Stomach (tissue), 9 donors: ENCODE results near the gene SLC16A7. TPM values are rescaled to one million over a fixed set of nuclear protein-coding genes. Genes with fewer than 3 reads are reported as not detected.

Experiments
- DNase-seq, 2 donors: peaks; one replicate each; pipeline versions ENCODE4 v3.0.0 to v3.0.0-alpha.2; 2013 to 2019
- H3K27ac ChIP-seq, 5 donors: fragments of 200-600 bp in 4 of 5; sonication (generic) in 4 of 5; one replicate each; pipeline ENCODE4 v1.5.1; 2013 to 2019; ENCODE audit warnings: mild to moderate bottlenecking in 1 of 5, moderate library complexity in 1 of 5
- H3K27me3 ChIP-seq, 3 donors: fragments of 200-600 bp; sonication (generic); one replicate each; pipeline ENCODE4 v1.5.1; 2017 to 2019; ENCODE audit warnings: mixed run types in 1 of 3
- H3K36me3 ChIP-seq, 4 donors: fragments of 200-600 bp; sonication (generic); 1 replicate in 3 of 4; 2 replicates in 1 of 4; pipeline ENCODE4 v1.5.1; 2016 to 2019
- H3K4me1 ChIP-seq, 4 donors: fragments of 200-600 bp; sonication (generic); one replicate each; pipeline ENCODE4 v1.5.1; 2016 to 2019
- H3K4me3 ChIP-seq, 4 donors: fragments of 200-600 bp; sonication (generic) in 3 of 4; one replicate each; pipeline ENCODE4 v1.5.1; 2016 to 2019; ENCODE audit warnings: mild to moderate bottlenecking in 1 of 4
- H3K9me3 ChIP-seq, 4 donors: fragments of 200-600 bp; sonication (generic); one replicate each; pipeline ENCODE4 v1.5.1; 2016 to 2019
- EP300 ChIP-seq: sonication (generic); formaldehyde crosslinking; IDR thresholded peaks from one replicate; pipeline ENCODE4 v1.6.1; 2017; ENCODE audit warnings: antibody characterized with exemption
- POLR2A ChIP-seq, 4 donors: fragments of 450-650 bp; IDR thresholded peaks; one replicate each; pipeline ENCODE4 v1.6.1; 2016; ENCODE audit warnings: antibody characterized with exemption in 4 of 4, control low read depth in 2 of 4, mild to moderate bottlenecking in 1 of 4, moderate library complexity in 1 of 4
- POLR2AphosphoS5 ChIP-seq, 3 donors: sonication (generic); formaldehyde crosslinking; IDR thresholded peaks; one replicate each; pipeline ENCODE4 v1.6.1; 2016; ENCODE audit warnings: antibody characterized with exemption in 3 of 3
- WGBS, 5 donors: extraction: QIAGEN DNeasy Blood & Tissue Kit in 3 of 5; methylation state at CpG; one replicate each; pipeline versions ENCODE4 v1.1.5 to v1.1.7; 2013 to 2018; 5-methylcytosine and 5-hydroxymethylcytosine counted together
- intact Hi-C: fragments of 100-400 bp; cut with DNase I; formaldehyde crosslinking; loops from one replicate; pipeline ENCODE4 v1.15.1; 2023; ENCODE audit warnings: low total_unique reads
- polyA plus RNA-seq, 3 donors: library from polyadenylated mRNA; stranded (reverse); fragments of 200-250 nt; gene quantifications; one replicate each; pipeline ENCODE4 v1.2.3, GENCODE V29; 2013
- total RNA-seq, 5 donors: library from RNA; depleted of rRNA; stranded (reverse); fragments of >200 nt; gene quantifications; one replicate each; pipeline versions ENCODE4 v1.1.0 to v1.2.3, GENCODE V29; 2014 to 2016
- TF ChIP-seq, protein P1 (sequence below), 7 experiments: fragments of 450-650 bp in 4 of 7; fragments of 200-600 bp in 3 of 7; sonication (generic) in 3 of 7; IDR thresholded peaks; one replicate each; pipeline ENCODE4 v1.5.1; 2016 to 2019; ENCODE audit warnings: antibody characterized with exemption in 7 of 7, control low read depth in 2 of 7, mild to moderate bottlenecking in 1 of 7
- donor health status: healthy with polysubstance abuse.
- donor health status: Bipolar disorder and iron deficiency.
- donor health status: healthy.

Gene SLC16A7
- total and polyA plus RNA-seq, 8 donors, result 1.8 to 150 (median 10.3) TPM

DNA sequence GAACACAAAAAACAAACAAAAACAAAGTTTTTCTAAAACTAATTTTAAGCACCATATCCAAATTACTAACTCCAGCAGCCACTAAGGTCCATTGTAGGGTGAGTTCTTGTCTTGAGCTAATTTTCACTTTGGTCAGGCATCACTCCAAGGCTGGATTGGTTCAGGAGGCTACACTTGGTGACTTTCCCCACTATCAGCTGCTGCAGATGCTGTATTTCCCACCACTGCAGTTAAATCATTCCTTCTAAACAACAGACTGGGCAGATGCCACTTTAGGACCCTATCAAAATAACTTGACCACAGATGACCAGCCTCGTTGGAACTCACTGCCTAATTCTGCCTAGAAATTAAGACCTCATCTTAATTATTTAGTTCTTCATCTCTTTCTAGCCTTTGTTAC is 140.5 kb downstream of the SLC16A7 start:
- no peak for DNase-seq
- H3K27me3 ChIP-seq, result no peaks in the 10 kb centered on the region
- no peak overlapping the region for H3K27ac ChIP-seq
- peaks cover 0 to 13% (median 6%) of the 10 kb centered on the region in 4 donors for H3K36me3 ChIP-seq
- H3K4me1 ChIP-seq, result peaks cover 0 to 13% (median 9%) of the 10 kb centered on the region in 4 donors
- WGBS, 5 donors, result 56 to 78% (median 70%) methylated on average over 1 of the region's 1 CpG
- TF ChIP-seq POLR2AphosphoS5 (IDR thresholded peaks at IDR 0.05), result no peak
- TF ChIP-seq, protein P1, sequence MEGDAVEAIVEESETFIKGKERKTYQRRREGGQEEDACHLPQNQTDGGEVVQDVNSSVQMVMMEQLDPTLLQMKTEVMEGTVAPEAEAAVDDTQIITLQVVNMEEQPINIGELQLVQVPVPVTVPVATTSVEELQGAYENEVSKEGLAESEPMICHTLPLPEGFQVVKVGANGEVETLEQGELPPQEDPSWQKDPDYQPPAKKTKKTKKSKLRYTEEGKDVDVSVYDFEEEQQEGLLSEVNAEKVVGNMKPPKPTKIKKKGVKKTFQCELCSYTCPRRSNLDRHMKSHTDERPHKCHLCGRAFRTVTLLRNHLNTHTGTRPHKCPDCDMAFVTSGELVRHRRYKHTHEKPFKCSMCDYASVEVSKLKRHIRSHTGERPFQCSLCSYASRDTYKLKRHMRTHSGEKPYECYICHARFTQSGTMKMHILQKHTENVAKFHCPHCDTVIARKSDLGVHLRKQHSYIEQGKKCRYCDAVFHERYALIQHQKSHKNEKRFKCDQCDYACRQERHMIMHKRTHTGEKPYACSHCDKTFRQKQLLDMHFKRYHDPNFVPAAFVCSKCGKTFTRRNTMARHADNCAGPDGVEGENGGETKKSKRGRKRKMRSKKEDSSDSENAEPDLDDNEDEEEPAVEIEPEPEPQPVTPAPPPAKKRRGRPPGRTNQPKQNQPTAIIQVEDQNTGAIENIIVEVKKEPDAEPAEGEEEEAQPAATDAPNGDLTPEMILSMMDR (IDR thresholded peaks at IDR 0.05), result no peak
- no peak for TF ChIP-seq EP300
- no peak for TF ChIP-seq POLR2A (IDR thresholded peaks at IDR 0.05)
- H3K9me3 ChIP-seq, result no peaks in the 10 kb centered on the region
- intact Hi-C loops, result no loop called here
- H3K4me3 ChIP-seq, result no peak overlapping the region

- no peak overlapping the region for H3K27ac ChIP-seq
- intact Hi-C loops, result no loop called here
Measured at GRCh38 chr12:59736786-59737185, 141.0 kb downstream of the SLC16A7 start.

GRCh38 chr12:59737725-59738463 is 142.1 kb downstream of the SLC16A7 start:
- peak overlapping the region in 1 of 5 donors; percentile 38 for H3K27ac ChIP-seq
- intact Hi-C loops, result no loop called here

More at GRCh38 chr12:59736786-59737185, 141.0 kb downstream of the SLC16A7 start:
- TF ChIP-seq, protein P1 (IDR thresholded peaks at IDR 0.05), result no peak
- TF ChIP-seq POLR2AphosphoS5 (IDR thresholded peaks at IDR 0.05), result no peak
- no peak for TF ChIP-seq EP300
- no peak for TF ChIP-seq POLR2A (IDR thresholded peaks at IDR 0.05)
- no peak for DNase-seq
- peaks cover 0 to 13% (median 6%) of the 10 kb centered on the region in 4 donors for H3K36me3 ChIP-seq
- no peak overlapping the region for H3K4me3 ChIP-seq
- H3K27me3 ChIP-seq, result no peaks in the 10 kb centered on the region
- H3K4me1 ChIP-seq, result peaks cover 0 to 13% (median 9%) of the 10 kb centered on the region in 4 donors
- no peaks in the 10 kb centered on the region for H3K9me3 ChIP-seq
- WGBS, 5 donors, result 22 to 67% (median 33%) methylated on average over 1 of the region's 1 CpG

GRCh38 chr12:59742841-59743240 is 147.0 kb downstream of the SLC16A7 start:
- TF ChIP-seq EP300 (no peak), POLR2AphosphoS5 (IDR thresholded peaks at IDR 0.05) (no peak), POLR2A (IDR thresholded peaks at IDR 0.05) (no peak)
- TF ChIP-seq, protein P1 (IDR thresholded peaks at IDR 0.05), result no peak
- no peak for DNase-seq
- H3K4me3 ChIP-seq, result no peak overlapping the region
- no peaks in the 10 kb centered on the region for H3K27me3 ChIP-seq
- 84 to 89% (median 86%) methylated on average over 1 of the region's 1 CpG for WGBS, 5 donors
- H3K9me3 ChIP-seq, result no peaks in the 10 kb centered on the region
- intact Hi-C loops, result no loop called here
- peaks cover 0 to 6% (median 0%) of the 10 kb centered on the region in 4 donors for H3K36me3 ChIP-seq
- no peak overlapping the region for H3K27ac ChIP-seq
- no peaks in the 10 kb centered on the region for H3K4me1 ChIP-seq

More at GRCh38 chr12:59737725-59738463, 142.1 kb downstream of the SLC16A7 start:
- 72 to 85% (median 77%) methylated on average over 3 of the region's 3 CpGs for WGBS, 5 donors
- peaks cover 0 to 13% (median 6%) of the 10 kb centered on the region in 4 donors for H3K36me3 ChIP-seq
- no peaks in the 10 kb centered on the region for H3K27me3 ChIP-seq
- DNase-seq, result no peak
- H3K9me3 ChIP-seq, result no peaks in the 10 kb centered on the region
- no peak overlapping the region for H3K4me3 ChIP-seq
- peaks cover 0 to 13% (median 9%) of the 10 kb centered on the region in 4 donors for H3K4me1 ChIP-seq
- TF ChIP-seq POLR2AphosphoS5 (IDR thresholded peaks at IDR 0.05), result no peak
- no peak for TF ChIP-seq POLR2A (IDR thresholded peaks at IDR 0.05)
- TF ChIP-seq EP300, result no peak
- TF ChIP-seq, protein P1 (IDR thresholded peaks at IDR 0.05), result no peak
